ENCODE results near the gene FAM222A.

DNA sequence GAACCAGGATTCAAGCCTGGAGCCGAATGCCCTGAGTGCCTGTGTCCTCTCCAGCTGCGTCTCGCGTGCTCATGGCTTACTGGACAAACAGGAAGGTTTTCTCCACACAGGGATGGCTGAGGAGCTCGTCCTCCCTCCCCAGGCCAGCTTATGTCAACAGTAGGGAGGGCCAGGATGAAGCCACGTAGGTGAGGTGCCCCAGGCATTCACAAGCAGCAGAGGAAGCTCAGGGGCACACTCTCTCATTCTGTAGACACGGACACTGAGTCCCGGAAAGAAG is 70.3 kb downstream of the FAM222A start:
- TF ChIP-seq EZH2 (IDR thresholded peaks at IDR 0.05; ENCODE audit: insufficient read depth, poor library complexity, severe bottlenecking) (no peak), EZH2phosphoT487 (IDR thresholded peaks at IDR 0.05; ENCODE audit: insufficient read depth, low read depth) (no peak)

Data from GM23248 (cell line).